HG03558 (cell line): ENCODE measurements around the gene OR4D1.

Experiments used
- ATAC-seq: cut with Tn5 transposase; IDR thresholded peaks from one replicate; pipeline ENCODE4 v1.9.1; 2021; ENCODE audit warnings: moderate number of reproducible peaks; ENCODE audit not compliant: unreplicated experiment; ENCODE audit errors: extremely low read depth

The OR4D1 gene

DNA sequence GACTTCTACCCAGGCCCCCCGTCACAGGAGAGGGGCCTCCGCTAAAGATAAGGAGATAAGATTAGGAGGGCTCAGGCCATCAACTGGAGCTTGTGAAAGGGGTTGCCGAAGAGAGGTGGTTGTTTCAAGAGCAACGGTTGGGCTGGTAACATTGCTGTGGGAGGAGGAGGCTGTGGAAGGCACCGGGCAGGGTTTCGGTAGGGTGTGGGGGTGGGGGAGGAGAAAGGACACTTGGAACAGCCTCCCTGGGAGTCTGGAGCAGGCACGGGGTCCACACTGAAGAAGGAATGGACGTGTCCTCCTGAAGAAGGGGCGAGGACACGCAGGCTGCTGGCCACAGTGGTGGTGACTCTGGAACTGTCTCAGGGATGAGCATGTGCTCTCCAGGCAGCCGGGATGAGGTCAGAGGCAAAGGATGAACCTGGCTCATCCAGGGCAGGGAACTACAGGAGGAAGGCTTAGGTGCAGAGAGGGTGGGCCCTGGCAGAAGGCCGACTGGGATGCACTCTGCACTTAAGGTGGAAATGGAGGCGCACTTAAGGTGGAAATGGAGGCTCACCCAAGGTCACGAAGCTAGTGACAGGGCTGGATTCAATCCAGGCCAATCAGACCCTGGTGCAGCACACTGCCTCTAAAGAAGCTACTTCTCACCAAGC lies 43.2 kb downstream of the OR4D1 start:
- ATAC-seq = no peak

DNA sequence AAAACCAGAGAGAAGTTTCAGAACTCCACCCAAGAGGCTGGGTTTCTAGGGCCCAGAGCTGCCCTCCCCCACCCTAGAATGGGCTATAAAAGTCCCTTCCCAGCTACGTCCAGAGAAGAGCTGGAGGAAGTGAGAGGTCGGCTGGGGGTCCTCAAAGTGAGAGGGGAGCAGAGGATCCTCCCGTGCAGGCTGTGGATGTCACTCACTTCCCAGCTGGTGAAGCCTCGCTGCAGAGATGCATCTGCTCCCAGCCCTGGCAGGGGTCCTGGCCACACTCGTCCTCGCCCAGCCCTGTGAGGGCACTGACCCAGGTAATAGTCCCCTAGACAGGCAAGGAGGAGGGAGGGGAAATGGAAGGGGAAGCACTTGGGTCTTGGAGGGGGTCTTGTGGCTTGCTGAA lies 44.4 kb downstream of the OR4D1 start, which contains the start of gene EPX:
Gene EPX (plus strand): TSS at position 115 of the 400 bp plus-strand sequence. CDS start 121 bp downstream, at position 236.
- ATAC-seq = no peak

DNA sequence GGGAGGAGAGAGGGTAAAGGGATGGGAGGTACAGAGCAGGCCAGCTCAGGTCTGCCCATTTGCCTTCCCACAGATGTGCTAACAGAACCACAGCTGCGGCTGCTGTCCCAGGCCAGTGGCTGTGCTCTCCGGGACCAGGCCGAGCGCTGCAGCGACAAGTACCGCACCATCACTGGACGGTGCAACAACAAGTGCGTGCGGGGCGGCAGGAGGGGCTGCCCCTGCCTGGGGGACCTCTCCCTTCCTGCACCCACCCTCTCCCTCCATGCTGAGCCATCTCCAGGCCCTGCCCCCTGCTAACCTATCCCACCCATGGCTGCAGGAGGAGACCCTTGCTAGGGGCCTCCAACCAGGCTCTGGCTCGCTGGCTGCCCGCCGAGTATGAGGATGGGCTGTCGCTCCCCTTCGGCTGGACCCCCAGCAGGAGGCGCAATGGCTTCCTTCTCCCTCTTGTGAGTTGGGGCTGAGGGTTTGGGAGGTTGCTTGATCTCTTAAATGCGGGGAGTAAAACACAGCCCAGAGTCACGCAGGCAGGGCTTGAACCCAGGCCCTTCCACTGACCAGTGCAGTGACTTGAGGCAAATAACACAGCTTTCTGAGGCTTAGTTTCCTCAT lies 45.6 kb downstream of the OR4D1 start:
- no peak for ATAC-seq

DNA sequence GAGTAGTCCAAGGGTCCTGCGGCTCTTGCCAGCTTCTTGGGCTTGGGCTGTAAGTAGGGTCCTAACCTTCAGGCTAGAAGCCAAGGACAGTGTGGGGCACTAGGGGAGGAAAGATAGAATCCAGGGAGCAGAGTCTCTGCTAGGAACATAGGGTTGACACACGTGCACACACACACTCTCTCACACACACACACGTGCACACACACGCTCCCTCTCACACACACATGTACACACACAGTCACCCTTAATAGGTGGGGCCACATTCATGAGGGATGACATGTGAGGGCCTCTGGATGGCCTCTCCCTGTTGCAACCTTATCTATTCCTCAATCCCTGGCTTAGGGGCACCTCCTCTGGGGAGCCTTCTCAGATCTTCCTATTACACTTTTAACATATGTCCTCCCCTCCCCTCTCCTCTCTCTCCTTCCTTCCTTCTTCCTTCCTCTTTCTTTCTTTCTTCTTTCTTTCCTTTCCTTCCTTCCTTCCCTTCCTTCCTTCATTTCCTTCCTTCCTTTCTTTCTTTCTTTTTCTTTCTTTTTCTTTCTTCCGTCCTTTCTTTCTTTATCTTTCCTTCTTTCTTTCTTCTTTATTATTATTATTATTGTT lies 47.4 kb downstream of the OR4D1 start:
- ATAC-seq = no peak

DNA sequence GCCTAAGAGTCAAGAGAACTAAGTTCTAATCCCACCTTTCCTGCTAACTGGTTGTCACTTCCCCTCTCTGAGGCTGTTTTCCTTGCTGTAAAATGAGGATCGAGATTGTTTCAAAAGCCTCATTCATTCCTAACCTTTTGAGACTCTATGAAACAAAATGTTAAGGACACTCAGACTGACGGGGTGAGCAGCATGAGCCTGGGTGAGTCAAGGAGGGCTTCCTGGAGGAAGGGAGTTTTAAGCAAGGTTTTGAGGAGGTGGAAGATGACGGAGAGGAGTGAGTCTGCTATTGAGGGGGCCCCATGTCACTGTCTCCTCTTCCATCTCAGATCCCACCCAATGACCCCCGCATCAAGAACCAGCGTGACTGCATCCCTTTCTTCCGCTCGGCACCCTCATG lies 48.4 kb downstream of the OR4D1 start:
- no peak for ATAC-seq

DNA sequence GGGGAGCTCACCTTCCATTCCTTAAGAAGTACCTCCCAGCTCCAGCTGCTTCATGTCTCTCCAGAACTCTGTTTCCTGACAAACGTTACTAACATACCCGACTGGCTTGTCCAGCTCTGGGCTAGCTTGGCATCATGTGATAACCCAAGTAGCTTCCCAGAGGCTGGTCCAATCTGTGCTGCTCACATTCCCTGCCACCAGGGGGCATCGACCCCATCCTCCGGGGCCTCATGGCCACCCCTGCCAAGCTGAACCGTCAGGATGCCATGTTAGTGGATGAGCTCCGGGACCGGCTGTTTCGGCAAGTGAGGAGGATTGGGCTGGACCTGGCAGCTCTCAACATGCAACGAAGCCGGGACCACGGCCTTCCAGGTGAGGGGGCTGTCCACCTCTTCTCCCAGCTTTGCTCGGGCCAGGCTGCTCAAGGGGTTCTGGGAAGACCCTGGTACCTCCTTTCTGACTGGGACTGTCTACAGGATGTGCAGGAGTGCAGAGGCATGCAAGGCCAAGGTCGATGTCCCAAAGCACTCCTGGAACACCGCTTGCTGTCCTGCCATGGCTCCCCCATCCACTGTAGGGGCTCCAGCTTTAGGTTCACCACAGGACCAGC lies 51.9 kb downstream of the OR4D1 start:
- ATAC-seq = no peak

DNA sequence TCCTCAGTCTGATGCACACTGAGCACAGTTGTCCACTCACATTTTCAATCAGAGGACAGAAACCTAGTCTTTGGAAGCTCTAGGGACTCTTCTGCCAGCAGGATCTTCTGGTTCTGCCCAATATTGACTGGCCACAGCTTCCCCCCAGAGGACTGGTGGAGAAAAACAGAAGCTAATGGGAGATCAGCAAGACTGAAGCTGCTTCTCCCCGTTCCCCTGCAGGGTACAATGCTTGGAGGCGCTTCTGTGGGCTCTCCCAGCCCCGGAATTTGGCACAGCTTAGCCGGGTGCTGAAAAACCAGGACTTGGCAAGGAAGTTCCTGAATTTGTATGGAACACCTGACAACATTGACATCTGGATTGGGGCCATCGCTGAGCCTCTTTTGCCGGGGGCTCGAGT lies 54.7 kb downstream of the OR4D1 start:
- no peak for ATAC-seq

DNA sequence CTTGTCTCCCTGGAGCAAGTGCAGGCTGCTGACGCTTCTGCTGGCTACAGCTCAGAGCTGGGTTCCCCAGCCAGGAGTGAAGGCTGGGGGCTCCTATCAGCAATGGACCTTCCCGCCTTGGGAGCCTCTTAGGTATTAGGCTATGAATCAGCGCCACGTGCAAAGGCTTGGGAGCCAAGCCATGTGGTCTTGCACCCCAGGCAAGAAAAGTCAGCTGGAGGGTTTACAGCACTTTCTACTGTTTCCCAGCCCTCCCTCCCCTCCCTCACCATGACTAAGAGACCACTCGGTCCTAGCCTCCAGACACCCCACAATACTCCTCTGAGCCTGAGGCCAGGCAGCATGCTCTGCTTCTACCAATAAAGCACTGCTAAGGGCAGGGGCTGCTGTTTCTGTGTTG lies 56.6 kb downstream of the OR4D1 start:
- ATAC-seq = no peak

DNA sequence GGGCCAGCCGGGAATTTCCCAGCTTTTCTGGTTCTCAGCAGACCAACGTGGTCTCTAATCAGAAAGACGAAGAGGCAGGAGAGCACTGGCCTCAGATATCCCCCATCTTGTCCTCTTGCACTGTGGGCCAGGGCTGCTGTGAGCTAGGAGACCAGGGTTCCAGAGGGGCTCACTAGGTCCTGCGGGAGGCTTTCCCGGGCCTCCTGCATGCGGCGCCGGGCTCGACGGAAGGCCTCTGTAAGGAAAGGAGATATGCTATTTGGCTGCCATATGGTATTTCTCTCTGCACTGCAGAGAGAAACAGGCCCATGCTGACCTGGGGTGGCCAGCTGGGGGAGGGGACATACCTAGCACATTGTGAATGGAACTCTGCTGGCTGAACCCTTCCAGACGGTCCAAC lies 57.8 kb downstream of the OR4D1 start:
- no peak for ATAC-seq

DNA sequence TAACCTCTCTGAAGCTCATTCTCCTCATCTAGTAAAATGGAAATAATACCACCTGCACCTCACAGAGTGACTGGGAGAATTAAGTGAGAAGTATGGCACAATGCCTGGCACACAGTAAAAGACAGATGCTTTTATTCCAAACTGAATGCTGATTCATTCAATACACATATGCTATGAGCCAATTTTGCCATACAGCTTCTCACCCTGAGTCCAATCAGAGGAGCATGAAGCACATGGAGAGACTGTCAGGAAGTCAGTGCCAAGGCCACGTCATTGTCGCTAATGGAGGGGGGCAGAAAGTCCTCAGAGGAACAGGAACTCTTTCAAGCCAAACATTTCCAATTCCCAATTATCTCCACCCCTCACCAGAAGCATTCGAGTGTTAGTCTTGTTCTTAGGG lies 59.3 kb downstream of the OR4D1 start:
- ATAC-seq = no peak

DNA sequence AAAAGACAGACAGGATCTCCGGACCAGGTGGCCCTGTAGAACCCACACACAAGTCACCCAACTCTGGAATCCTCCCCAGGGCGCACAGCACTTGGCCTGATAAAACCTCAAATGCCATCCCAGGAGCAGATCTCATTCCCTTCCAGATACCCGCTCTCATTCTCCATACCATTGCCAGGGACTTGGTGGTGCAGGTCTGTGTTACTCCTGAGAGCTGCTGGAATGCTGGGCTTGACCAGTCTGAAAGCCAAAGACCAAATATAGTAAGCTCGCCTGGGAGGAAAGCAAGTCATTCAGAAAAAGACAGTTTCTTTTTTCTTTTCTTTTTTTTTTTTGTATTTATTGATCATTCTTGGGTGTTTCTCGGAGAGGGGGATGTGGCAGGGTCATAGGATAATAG lies 60.2 kb downstream of the OR4D1 start:
- no peak for ATAC-seq
